IMR-90 (cell line): ENCODE measurements around the gene TP53AIP1. TPM values are rescaled to one million over a fixed set of nuclear protein-coding genes. Genes with fewer than 3 reads are reported as not detected.

ENCODE experiments used
- ATAC-seq: fragments of 200-7000 bp; cut with Tn5 transposase; 2 replicates; pipeline ENCODE4 v1.9.1; 2020; ENCODE audit warnings: low read depth, mild to moderate bottlenecking, moderate library complexity
- BruUV-seq: library from RNA; stranded (reverse); fragments of 400-500 nt; replicated peaks from 2 replicates; lab custom pipeline; 2021; lab: Mats Ljungman, UMichigan
- CTCF ChIA-PET: fragments of 300-600 bp; formaldehyde crosslinking; extraction: SDS; loops from one replicate; lab custom pipeline; 2021; ENCODE audit warnings: antibody characterized with exemption; lab: Yijun Ruan, JAX
- POLR2A ChIA-PET: fragments of 300-600 bp; sonication (Branson Sonifier 250); formaldehyde crosslinking; loops from one replicate; lab custom pipeline; 2022; ENCODE audit warnings: antibody characterized with exemption; ENCODE audit not compliant: unreplicated experiment; lab: Charles Lee
- DNase-seq: peaks from one replicate; pipeline ENCODE4 v3.0.0; 2013
- H2AFZ ChIP-seq: replicated peaks from 2 replicates; pipeline ENCODE3; 2013; ENCODE audit warnings: low read length, mild to moderate bottlenecking; ENCODE audit not compliant: poor library complexity
- H2AK5ac ChIP-seq: 2 replicates; pipeline ENCODE4 v1.6.1; 2013; ENCODE audit warnings: low read depth, low read length, inconsistent platforms
- H2AK9ac ChIP-seq: replicated peaks from 2 replicates; pipeline ENCODE3; 2013; ENCODE audit warnings: mild to moderate bottlenecking, low read depth, low read length, moderate library complexity; ENCODE audit not compliant: poor library complexity
- H2BK120ac ChIP-seq: 2 replicates; pipeline ENCODE4 v1.6.1; 2013; ENCODE audit warnings: low read depth, low read length, inconsistent platforms
- H2BK15ac ChIP-seq: 3 replicates; pipeline ENCODE4 v1.6.1; 2013; ENCODE audit warnings: low read depth, low read length, inconsistent platforms
- H2BK20ac ChIP-seq: 2 replicates; pipeline ENCODE4 v1.6.1; 2013; ENCODE audit warnings: low read depth, mild to moderate bottlenecking, inconsistent platforms, low read length, moderate library complexity
- H2BK5ac ChIP-seq: 2 replicates; pipeline ENCODE4 v1.6.1; 2013; ENCODE audit warnings: mild to moderate bottlenecking, low read depth, low read length, inconsistent platforms; ENCODE audit not compliant: poor library complexity, severe bottlenecking
- H3K14ac ChIP-seq: replicated peaks from 2 replicates; pipeline ENCODE4 v1.6.1; 2013; ENCODE audit warnings: low read depth, low read length, inconsistent platforms
- H3K18ac ChIP-seq: 2 replicates; pipeline ENCODE4 v1.6.1; 2013; ENCODE audit warnings: low read depth, low read length, control low read depth
- H3K23ac ChIP-seq: 2 replicates; pipeline ENCODE4 v1.6.1; 2013; ENCODE audit warnings: low read depth, low read length, inconsistent platforms
- H3K27ac ChIP-seq: 2 replicates; pipeline ENCODE4 v1.5.1; 2013; ENCODE audit warnings: mild to moderate bottlenecking, control low read depth, low read length; ENCODE audit not compliant: insufficient read depth
- H3K27me3 ChIP-seq: 2 replicates; pipeline ENCODE4 v1.6.1; 2013; ENCODE audit warnings: low read length; ENCODE audit not compliant: control insufficient read depth, insufficient read depth
- H3K36me3 ChIP-seq: 2 replicates; pipeline ENCODE4 v1.6.1; 2013; ENCODE audit warnings: low read length, mixed read lengths; ENCODE audit not compliant: control insufficient read depth, insufficient read depth
- H3K4ac ChIP-seq: 2 replicates; pipeline ENCODE4 v1.6.1; 2013; ENCODE audit warnings: low read depth, low read length, inconsistent platforms
- H3K4me1 ChIP-seq: 2 replicates; pipeline ENCODE4 v1.6.1; 2013; ENCODE audit warnings: low read length, mixed read lengths; ENCODE audit not compliant: control insufficient read depth, insufficient read depth
- H3K4me2 ChIP-seq: 2 replicates; pipeline ENCODE4 v1.6.1; 2013; ENCODE audit warnings: low read depth, mild to moderate bottlenecking, control low read depth, low read length, moderate library complexity
- H3K4me3 ChIP-seq: 2 replicates; pipeline ENCODE4 v1.5.1; 2013; ENCODE audit warnings: low read depth, mild to moderate bottlenecking, control low read depth, low read length, moderate library complexity; ENCODE audit not compliant: insufficient read depth
- H3K56ac ChIP-seq: 2 replicates; pipeline ENCODE4 v1.6.1; 2013; ENCODE audit warnings: low read length, inconsistent platforms; ENCODE audit not compliant: insufficient read depth; ENCODE audit errors: extremely low read depth
- H3K79me1 ChIP-seq, 2 experiments: 2 replicates each; pipeline ENCODE4 v1.6.1; 2013; ENCODE audit warnings: low read length in 2 of 2, inconsistent platforms in 1 of 2, low read depth in 1 of 2
- H3K9ac ChIP-seq: 2 replicates; pipeline ENCODE4 v1.6.1; 2013; ENCODE audit warnings: low read depth, low read length, control low read depth
- H3K9me1 ChIP-seq: 2 replicates; pipeline ENCODE4 v1.6.1; 2013; ENCODE audit warnings: low read length, inconsistent platforms; ENCODE audit not compliant: insufficient read depth
- H3K9me3 ChIP-seq: 2 replicates; pipeline ENCODE4 v1.6.1; 2013; ENCODE audit warnings: low read length; ENCODE audit not compliant: control insufficient read depth, insufficient read depth
- H4K20me1 ChIP-seq: 2 replicates; pipeline ENCODE4 v1.6.1; 2013; ENCODE audit warnings: low read length, inconsistent platforms; ENCODE audit not compliant: insufficient read depth
- H4K5ac ChIP-seq: 2 replicates; pipeline ENCODE4 v1.6.1; 2013; ENCODE audit warnings: mild to moderate bottlenecking, low read depth, low read length, control low read depth
- H4K8ac ChIP-seq, 2 experiments: 2 replicates each; pipeline ENCODE4 v1.6.1; 2013; ENCODE audit warnings: low read depth in 2 of 2, low read length in 2 of 2, control low read depth in 1 of 2, inconsistent platforms in 1 of 2
- H4K91ac ChIP-seq: 2 replicates; pipeline ENCODE4 v1.6.1; 2013; ENCODE audit warnings: low read depth, low read length, inconsistent platforms; ENCODE audit not compliant: insufficient read depth
- BHLHE40 ChIP-seq: fragments of 150-350 bp; IDR thresholded peaks from 2 replicates; pipeline ENCODE4 v1.6.1; 2016; ENCODE audit warnings: mild to moderate bottlenecking, low read depth, low read length
- CEBPB ChIP-seq: IDR thresholded peaks from 2 replicates; pipeline ENCODE4 v1.6.1; 2012; ENCODE audit warnings: low read depth, low read length, improper control_type of control experiment
- CHD1 ChIP-seq: IDR thresholded peaks from 2 replicates; pipeline ENCODE4 v1.6.1; 2012; ENCODE audit warnings: low read depth, low read length, improper control_type of control experiment
- ELK1 ChIP-seq: fragments of 150-350 bp; IDR thresholded peaks from 2 replicates; pipeline ENCODE4 v1.6.1; 2016; ENCODE audit warnings: low read depth, mild to moderate bottlenecking, low read length, moderate library complexity, borderline replicate concordance
- FOS ChIP-seq: fragments of 150-350 bp; IDR thresholded peaks from 2 replicates; pipeline ENCODE4 v1.6.1; 2016; ENCODE audit warnings: low read depth, low read length
- MAFK ChIP-seq: IDR thresholded peaks from 2 replicates; pipeline ENCODE4 v1.6.1; 2012; ENCODE audit warnings: low read depth, low read length, improper control_type of control experiment
- MAZ ChIP-seq: IDR thresholded peaks from 2 replicates; pipeline ENCODE4 v1.6.1; 2012; ENCODE audit warnings: low read depth, mild to moderate bottlenecking, low read length, improper control_type of control experiment, moderate library complexity, borderline replicate concordance
- MXI1 ChIP-seq: IDR thresholded peaks from 2 replicates; pipeline ENCODE4 v1.6.1; 2012; ENCODE audit warnings: low read depth, mild to moderate bottlenecking, low read length, moderate library complexity, borderline replicate concordance
- NFE2L2 ChIP-seq: fragments of 150-350 bp; IDR thresholded peaks from 2 replicates; pipeline ENCODE4 v1.6.1; 2016; ENCODE audit warnings: low read depth, mild to moderate bottlenecking, low read length
- POLR2A ChIP-seq: IDR thresholded peaks from 2 replicates; pipeline ENCODE4 v1.6.1; 2012; ENCODE audit warnings: mild to moderate bottlenecking, low read depth, low read length
- RAD21 ChIP-seq: IDR thresholded peaks from 2 replicates; pipeline ENCODE4 v1.6.1; 2012; ENCODE audit warnings: low read length, improper control_type of control experiment
- RCOR1 ChIP-seq: IDR thresholded peaks from 2 replicates; pipeline ENCODE4 v1.6.1; 2012; ENCODE audit warnings: mild to moderate bottlenecking, low read length, improper control_type of control experiment; ENCODE audit not compliant: insufficient replicate concordance
- SMC3 ChIP-seq: fragments of 150-350 bp; IDR thresholded peaks from 2 replicates; pipeline ENCODE4 v1.6.1; 2016; ENCODE audit warnings: low read depth, mild to moderate bottlenecking, antibody characterized with exemption, low read length, moderate library complexity
- USF2 ChIP-seq: fragments of 150-350 bp; IDR thresholded peaks from 2 replicates; pipeline ENCODE4 v1.6.1; 2017; ENCODE audit warnings: mild to moderate bottlenecking, antibody characterized with exemption, low read length, low read depth
- WGBS, 2 experiments: methylation state at CpG; one replicate each; pipeline versions ENCODE4 v1.1.5 to v1.1.7; 2013; ENCODE audit warnings: missing lambda C conversion rate in 2 of 2; ENCODE audit not compliant: insufficient read length in 1 of 2; ENCODE audit errors: extremely low coverage in 2 of 2; 5-methylcytosine and 5-hydroxymethylcytosine counted together
- dilution Hi-C: fragments of 300-500 bp; cut with HindIII; formaldehyde crosslinking; loops from one replicate; pipeline ENCODE4 v1.14.3; 2018; ENCODE audit warnings: low sequenced_read_pairs; ENCODE audit not compliant: unreplicated experiment
- in situ Hi-C: fragments of 300-500 bp; cut with MboI; formaldehyde crosslinking; loops from 3 replicates; pipeline ENCODE4 v1.14.3; 2019; ENCODE audit warnings: low sequenced_read_pairs, inconsistent platforms, mixed read lengths
- intact Hi-C: fragments of 100-400 bp; cut with micrococcal nuclease; formaldehyde crosslinking; loops from 2 replicates; pipeline ENCODE4 v1.10.0; 2022
- polyA plus RNA-seq, 3 experiments: library from polyadenylated mRNA; depleted of rRNA; stranded (reverse); fragments of >200 nt; gene quantifications; 2 replicates each; pipeline ENCODE4 v1.2.3, GENCODE V29; 2012; ENCODE audit warnings: low replicate concordance in 1 of 3
- total RNA-seq: library from RNA; depleted of rRNA; stranded (reverse); fragments of >200 nt; gene quantifications from 2 replicates; pipeline ENCODE4 v1.2.3, GENCODE V29; 2012

TP53AIP1 gene
- total and polyA plus RNA-seq, 2 of the 4 experiments (the other 2 are of a cell fraction): not detected

GRCh38 chr11:128909438-128910125, 33.1 kb downstream of the TP53AIP1 start:
- intact Hi-C loops: no loop called here
- Histone ChIP-seq H2AK9ac (no peak overlapping the region), H3K4me2 (no peak overlapping the region), H2BK15ac (no peak overlapping the region), H3K36me3 (no peaks in the 10 kb centered on the region), H3K4me3 (no peak overlapping the region), H3K9me3 (peaks cover 3% of the 10 kb centered on the region; the same call in 1 of the 2 replicates), H3K9me1 (peaks cover 7% of the 10 kb centered on the region; the same call in 1 of the 2 replicates), H3K27me3 (peaks cover 16% of the 10 kb centered on the region), H2AK5ac (no peak overlapping the region), H2BK120ac (peak overlapping the region; percentile 33), H4K8ac (peak overlapping the region in 1 of 2 experiments; percentile 31; a peak in 1 of 4 replicates), H3K79me1 (no peaks in the 10 kb centered on the region), H2AFZ (no peak overlapping the region), H2BK20ac (peak overlapping the region; percentile 27; the same call in 1 of the 2 replicates), H3K4ac (peak overlapping the region; percentile 33; the same call in 1 of the 2 replicates), H3K14ac (no peak overlapping the region), H3K23ac (0 out of 2 replicates have a peak overlapping the region, but pooled peaks have one; percentile 25), H2BK5ac (no peak overlapping the region), H3K18ac (peak overlapping the region; percentile 53; the same call in 1 of the 2 replicates), H3K4me1 (peaks cover 27% of the 10 kb centered on the region), H3K9ac (no peak overlapping the region), H4K20me1 (no peaks in the 10 kb centered on the region), H3K27ac (no peak overlapping the region), H3K56ac (no peak overlapping the region), H4K5ac (0 out of 2 replicates have a peak overlapping the region, but pooled peaks have one; percentile 2), H4K91ac (peak overlapping the region; percentile 53)
- WGBS, 2 experiments: 80% methylated on average over 1 of the region's 8 CpGs; no CpG with 5 or more reads in 1 of the 2 experiments
- ATAC-seq (no peak), DNase-seq (no peak)
- dilution Hi-C loops: no loop called here
- no TSS peak for BruUV-seq
- ChIA-PET POLR2A (no interaction called here), CTCF (interaction anchor here (1.7 kb wide), 1 partner anchor 25 kb away, joined by 6 read pairs; no protein-coding TSS in a partner anchor)
- no peak for TF ChIP-seq RCOR1
- TF ChIP-seq CHD1: no peak
- TF ChIP-seq NFE2L2: no peak
- TF ChIP-seq USF2: no peak
- no peak for TF ChIP-seq FOS
- TF ChIP-seq ELK1: no peak
- no peak for TF ChIP-seq MXI1
- TF ChIP-seq BHLHE40: no peak
- no peak for TF ChIP-seq SMC3
- no peak for TF ChIP-seq CEBPB
- TF ChIP-seq MAFK: no peak
- TF ChIP-seq POLR2A: no peak
- no peak for TF ChIP-seq RAD21
- TF ChIP-seq MAZ: no peak
- in situ Hi-C loops: no loop called here
